Gastroesophageal sphincter (tissue), 4 donors: ENCODE measurements around the gene ZNRD2. TPM values are rescaled to one million over a fixed set of nuclear protein-coding genes. Genes with fewer than 3 reads are reported as not detected.
"Not testable (repeated sequence)": the region's sequence is repeated elsewhere in the genome, so short reads cannot be mapped to it uniquely, and the experiment has no call there.

Experiments used
- ATAC-seq: fragments of 150-250 bp; one replicate; pipeline ENCODE4 v1.9.1; 2016; ENCODE audit warnings: mild to moderate bottlenecking, moderate library complexity
- H3K27ac ChIP-seq, 4 donors: fragments of 200-600 bp; sonication (generic) in 3 of 4; 1 replicate in 3 of 4; 2 replicates in 1 of 4; pipeline ENCODE4 v1.5.1; 2016 to 2019
- H3K27me3 ChIP-seq: fragments of 200-600 bp; sonication (generic); one replicate; pipeline ENCODE4 v1.5.1; 2019
- H3K36me3 ChIP-seq, 2 donors: fragments of 200-600 bp; sonication (generic); one replicate each; pipeline ENCODE4 v1.5.1; 2019; ENCODE audit warnings: control low read depth in 1 of 2
- H3K4me1 ChIP-seq, 3 donors: fragments of 200-600 bp; sonication (generic); 1 replicate in 2 of 3; 2 replicates in 1 of 3; pipeline ENCODE4 v1.5.1; 2016 to 2019; ENCODE audit warnings: control low read depth in 2 of 3
- H3K4me3 ChIP-seq, 2 donors: fragments of 200-600 bp; sonication (generic); one replicate each; pipeline ENCODE4 v1.5.1; 2019; ENCODE audit warnings: mild to moderate bottlenecking in 1 of 2, moderate library complexity in 1 of 2
- H3K9me3 ChIP-seq, 3 donors: fragments of 200-600 bp; sonication (generic); one replicate each; pipeline ENCODE4 v1.5.1; 2017 to 2019; ENCODE audit warnings: control low read depth in 2 of 3
- EP300 ChIP-seq: sonication (generic); formaldehyde crosslinking; IDR thresholded peaks from one replicate; pipeline ENCODE4 v1.6.1; 2017; ENCODE audit warnings: antibody characterized with exemption, mild to moderate bottlenecking
- POLR2A ChIP-seq, 2 donors: fragments of 450-650 bp; IDR thresholded peaks; one replicate each; pipeline ENCODE4 v1.6.1; 2017; ENCODE audit warnings: antibody characterized with exemption in 2 of 2, mild to moderate bottlenecking in 2 of 2, moderate library complexity in 1 of 2
- POLR2AphosphoS5 ChIP-seq: sonication (generic); formaldehyde crosslinking; IDR thresholded peaks from one replicate; pipeline ENCODE4 v1.6.1; 2017; ENCODE audit warnings: antibody characterized with exemption
- WGBS, 2 donors: methylation state at CpG; one replicate each; pipeline ENCODE4 v1.1.5; 2018; ENCODE audit warnings: low coverage in 1 of 2; 5-methylcytosine and 5-hydroxymethylcytosine counted together
- total RNA-seq, 4 donors: library from RNA; depleted of rRNA; stranded (reverse); fragments of >200 nt; gene quantifications; one replicate each; pipeline ENCODE4 v1.1.0, GENCODE V29; 2016
- TF ChIP-seq, protein P1 (sequence below), 4 experiments: fragments of 200-600 bp in 2 of 4; fragments of 450-650 bp in 2 of 4; sonication (generic) in 1 of 4; IDR thresholded peaks; one replicate each; pipeline ENCODE4 v1.5.1; 2017 to 2019; ENCODE audit warnings: antibody characterized with exemption in 4 of 4, mild to moderate bottlenecking in 2 of 4, moderate library complexity in 2 of 4

ZNRD2 gene, protein sequence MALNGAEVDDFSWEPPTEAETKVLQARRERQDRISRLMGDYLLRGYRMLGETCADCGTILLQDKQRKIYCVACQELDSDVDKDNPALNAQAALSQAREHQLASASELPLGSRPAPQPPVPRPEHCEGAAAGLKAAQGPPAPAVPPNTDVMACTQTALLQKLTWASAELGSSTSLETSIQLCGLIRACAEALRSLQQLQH
- 10 to 100 TPM; 38.4 to 73.5 (median 43.5) TPM for total RNA-seq

DNA sequence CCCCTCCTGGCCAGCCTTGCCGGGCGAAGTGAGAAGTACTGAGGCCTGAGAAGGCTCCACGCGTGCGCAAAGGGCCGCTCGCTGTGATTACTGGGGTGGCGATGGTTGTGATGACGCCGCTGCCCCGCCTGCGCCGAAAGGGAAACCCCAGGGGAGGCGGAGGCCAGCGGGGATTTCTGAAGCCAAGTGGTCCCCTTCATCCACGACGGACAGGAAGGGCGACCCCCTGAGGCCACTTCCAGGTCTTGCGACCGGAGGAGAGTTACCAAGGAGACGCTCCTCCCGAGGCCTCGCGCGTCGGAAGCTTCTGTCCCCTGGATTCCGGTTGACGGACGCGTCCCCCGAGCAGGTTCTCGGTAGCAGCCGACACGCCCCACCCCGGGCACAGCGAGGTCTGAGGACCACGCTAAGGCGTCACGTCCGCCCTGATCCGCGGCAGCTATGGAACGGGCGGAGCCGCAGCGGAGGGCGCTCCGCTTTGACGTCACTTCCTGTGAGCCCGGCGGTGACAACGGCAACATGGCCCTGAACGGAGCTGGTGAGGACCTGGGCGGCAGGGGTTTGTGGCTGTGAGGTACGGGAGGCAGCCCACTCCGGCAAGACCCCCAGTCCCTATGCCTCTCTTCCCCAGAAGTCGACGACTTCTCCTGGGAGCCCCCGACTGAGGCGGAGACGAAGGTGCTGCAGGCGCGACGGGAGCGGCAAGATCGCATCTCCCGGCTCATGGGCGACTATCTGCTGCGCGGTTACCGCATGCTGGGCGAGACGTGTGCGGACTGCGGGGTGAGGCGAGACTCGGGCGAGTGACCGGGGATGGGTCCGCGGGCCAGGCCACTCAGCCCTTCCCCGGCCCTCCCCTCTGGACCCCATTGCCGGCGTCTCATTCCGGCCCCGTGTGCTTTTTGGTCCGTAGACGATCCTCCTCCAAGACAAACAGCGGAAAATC is at the start of gene ZNRD2:
Gene ZNRD2 (plus strand): TSS at position 505 of the 946 bp plus-strand sequence. CDS start 15 bp downstream, at position 520.
- peak; percentile 86 for TF ChIP-seq POLR2AphosphoS5
- no peak for TF ChIP-seq EP300
- TF ChIP-seq POLR2A (IDR thresholded peaks at IDR 0.05): peak; percentile 63 to 66
- TF ChIP-seq, protein P1, sequence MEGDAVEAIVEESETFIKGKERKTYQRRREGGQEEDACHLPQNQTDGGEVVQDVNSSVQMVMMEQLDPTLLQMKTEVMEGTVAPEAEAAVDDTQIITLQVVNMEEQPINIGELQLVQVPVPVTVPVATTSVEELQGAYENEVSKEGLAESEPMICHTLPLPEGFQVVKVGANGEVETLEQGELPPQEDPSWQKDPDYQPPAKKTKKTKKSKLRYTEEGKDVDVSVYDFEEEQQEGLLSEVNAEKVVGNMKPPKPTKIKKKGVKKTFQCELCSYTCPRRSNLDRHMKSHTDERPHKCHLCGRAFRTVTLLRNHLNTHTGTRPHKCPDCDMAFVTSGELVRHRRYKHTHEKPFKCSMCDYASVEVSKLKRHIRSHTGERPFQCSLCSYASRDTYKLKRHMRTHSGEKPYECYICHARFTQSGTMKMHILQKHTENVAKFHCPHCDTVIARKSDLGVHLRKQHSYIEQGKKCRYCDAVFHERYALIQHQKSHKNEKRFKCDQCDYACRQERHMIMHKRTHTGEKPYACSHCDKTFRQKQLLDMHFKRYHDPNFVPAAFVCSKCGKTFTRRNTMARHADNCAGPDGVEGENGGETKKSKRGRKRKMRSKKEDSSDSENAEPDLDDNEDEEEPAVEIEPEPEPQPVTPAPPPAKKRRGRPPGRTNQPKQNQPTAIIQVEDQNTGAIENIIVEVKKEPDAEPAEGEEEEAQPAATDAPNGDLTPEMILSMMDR (IDR thresholded peaks at IDR 0.05): peak in 3 of 4 experiments; percentile 47 to 59 (median 58)
- H3K27ac ChIP-seq: peak within 1 kb of the TSS; percentile 62 to 99 (median 98)
- no peaks in the 10 kb centered on the region for H3K36me3 ChIP-seq
- peak; percentile 88 for ATAC-seq
- H3K27me3 ChIP-seq: no peaks in the 10 kb centered on the region
- peaks cover 8 to 89% (median 43%) of the 10 kb centered on the region in 3 donors for H3K4me1 ChIP-seq
- H3K4me3 ChIP-seq: peak within 1 kb of the TSS; percentile 61 to 96
- WGBS, 2 donors: 0% methylated on average over 5 of the region's 89 CpGs; no CpG with 5 or more reads in 1 of the 2 donors
- no peaks in the 10 kb centered on the region for H3K9me3 ChIP-seq

DNA sequence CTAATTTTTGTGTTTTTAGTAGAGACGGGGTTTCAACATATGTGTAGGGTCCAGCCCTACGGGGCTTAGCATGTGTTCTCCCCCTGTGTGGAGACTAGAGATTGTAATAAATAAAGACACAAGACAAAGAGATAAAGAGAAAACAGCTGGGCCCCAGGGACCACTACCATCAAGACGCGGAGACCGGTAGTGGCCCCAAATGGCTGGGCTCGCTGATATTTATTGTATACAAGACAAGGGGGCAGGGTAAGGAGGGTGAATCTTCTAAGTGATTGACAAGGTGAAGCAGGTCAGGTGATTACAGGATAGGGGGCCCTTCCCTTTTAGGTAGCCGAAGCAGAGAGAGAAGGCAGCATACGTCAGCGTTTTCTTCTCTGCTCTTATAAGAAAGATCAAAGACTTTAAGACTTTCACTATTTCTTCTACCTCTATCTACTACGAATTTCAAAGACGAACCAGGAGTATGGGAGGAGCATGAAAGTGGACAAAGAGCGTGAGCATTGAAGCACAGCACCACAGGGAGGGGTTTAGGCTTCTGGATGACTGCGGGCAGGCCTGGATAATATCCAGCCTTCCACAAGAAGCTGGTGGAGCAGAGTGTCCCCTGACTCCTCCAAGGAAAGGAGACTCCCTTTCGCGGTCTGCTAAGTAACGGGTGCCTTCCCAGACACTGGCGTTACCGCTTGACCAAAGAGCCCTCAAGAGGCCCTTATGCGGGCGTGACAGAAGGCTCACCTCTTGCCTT is 48.3 kb upstream of the ZNRD2 start:
- 67 to 89% methylated on average over 14 to 16 of the region's 20 CpGs for WGBS, 2 donors
- H3K27ac ChIP-seq: not testable (repeated sequence)

DNA sequence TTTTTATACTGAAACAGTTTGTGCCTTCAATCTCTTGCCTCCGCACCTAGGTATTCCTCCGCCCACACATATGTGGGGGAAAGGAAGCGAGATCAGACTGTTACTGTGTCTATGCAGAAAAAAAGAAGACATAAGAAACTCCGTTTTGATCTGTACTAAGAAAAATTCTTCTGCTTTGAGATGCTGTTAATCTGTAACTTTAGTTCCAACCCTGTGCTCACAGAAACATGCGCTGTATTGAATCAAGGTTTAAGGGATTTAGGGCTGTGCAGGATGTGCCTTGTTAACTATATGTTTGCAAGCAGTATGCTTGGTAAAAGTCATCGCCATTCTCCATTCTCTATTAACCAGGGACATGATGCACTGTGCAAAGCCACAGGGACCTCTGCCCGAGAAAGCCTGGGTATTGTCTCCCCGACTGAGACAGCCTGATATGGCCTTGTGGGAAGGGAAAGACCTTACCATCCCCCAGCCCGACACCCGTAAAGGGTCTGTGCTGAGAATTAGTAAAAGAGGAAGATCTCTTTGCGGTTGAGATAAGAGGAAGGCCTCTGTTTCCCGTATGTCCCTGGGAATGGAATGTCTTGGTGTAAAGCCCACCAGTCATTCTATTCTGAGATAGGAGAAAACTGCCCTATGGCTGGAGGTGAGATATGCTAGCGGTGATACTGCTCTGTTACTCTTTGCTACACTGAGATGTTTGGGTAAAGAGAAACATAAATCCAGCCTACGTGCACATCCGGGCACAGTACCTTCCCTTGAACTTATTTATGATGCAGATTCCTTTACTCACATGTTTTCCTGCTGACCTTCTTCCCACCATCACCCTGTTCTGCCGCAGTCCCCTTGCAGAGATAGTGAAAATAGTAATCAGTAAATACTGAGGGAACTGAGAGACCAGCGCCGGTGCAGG is 47.3 kb upstream of the ZNRD2 start:
- H3K27me3 ChIP-seq, ATAC-seq, H3K4me3 ChIP-seq, H3K9me3 ChIP-seq, H3K27ac ChIP-seq: not testable (repeated sequence)
- peaks cover 0 to 21% of the 10 kb centered on the region in 2 donors for H3K36me3 ChIP-seq
- peaks cover 3 to 36% (median 14%) of the 10 kb centered on the region in 3 donors for H3K4me1 ChIP-seq
- WGBS, 2 donors: 76 to 86% methylated on average over 9 to 15 of the region's 18 CpGs

More for the DNA sequence above, 48.3 kb upstream of the ZNRD2 start:
- Histone ChIP-seq H3K4me1 (peaks cover 3 to 27% (median 14%) of the 10 kb centered on the region in 3 donors), H3K36me3 (peaks cover 0 to 10% of the 10 kb centered on the region in 2 donors)
- not testable (repeated sequence) for H3K27me3 ChIP-seq, H3K4me3 ChIP-seq, ATAC-seq, H3K9me3 ChIP-seq

DNA sequence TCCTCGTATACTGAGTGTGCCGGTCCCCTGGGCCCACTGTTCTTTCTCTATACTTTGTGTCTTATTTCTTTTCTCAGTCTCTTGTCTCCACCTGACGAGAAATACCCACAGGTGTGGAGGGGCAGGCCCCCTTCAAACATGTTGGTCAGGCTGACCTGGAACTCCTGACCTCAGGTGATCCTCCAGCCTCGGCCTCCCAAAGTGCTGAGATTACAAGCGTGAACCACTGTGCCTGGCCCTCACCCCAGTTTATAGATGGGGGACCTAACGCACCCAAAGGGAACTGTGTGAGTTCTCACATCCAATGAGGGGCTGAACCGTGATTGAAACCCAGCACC is 46.7 kb upstream of the ZNRD2 start:
- WGBS, 2 donors: 84 to 93% methylated on average over 4 to 5 of the region's 7 CpGs

DNA sequence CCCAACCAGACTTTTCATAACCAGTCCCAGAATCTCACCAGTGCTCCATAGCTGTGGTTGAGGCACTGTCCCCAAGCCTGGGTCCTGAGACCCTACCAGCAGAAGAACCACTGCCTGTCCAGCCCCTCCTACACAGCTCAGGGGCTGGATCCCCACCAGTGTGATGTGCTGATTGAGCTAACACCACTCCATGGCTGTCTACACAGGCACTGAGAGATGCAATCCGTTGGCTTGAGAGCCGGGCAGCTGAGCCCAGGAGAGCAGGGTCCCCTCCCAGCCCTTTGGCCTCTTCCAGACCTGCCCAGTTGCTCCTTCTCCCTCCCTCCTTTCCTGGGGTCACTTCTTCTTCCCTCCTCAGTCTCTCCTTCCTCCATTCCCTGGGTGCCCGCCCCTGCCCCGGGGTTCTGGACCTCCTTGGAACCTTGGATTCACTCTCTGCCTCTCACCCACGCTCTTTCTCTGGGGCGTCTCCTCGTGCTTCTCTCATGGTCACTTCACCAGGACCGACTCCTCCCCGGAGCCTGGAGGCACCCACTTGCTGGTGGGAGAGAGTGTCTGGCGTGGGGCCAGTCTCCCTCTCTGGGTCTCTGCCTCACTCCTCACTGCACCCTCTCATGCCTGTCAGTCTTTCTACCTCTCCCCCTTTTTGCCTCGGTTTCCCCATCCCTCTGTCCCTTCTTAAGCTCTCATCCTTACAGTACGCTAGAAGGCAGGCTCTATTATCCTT is 46.1 kb upstream of the ZNRD2 start:
- peak; percentile 44 for ATAC-seq
- Histone ChIP-seq H3K27ac (peak overlapping the region; percentile 19 to 93 (median 89)), H3K27me3 (no peaks in the 10 kb centered on the region), H3K9me3 (no peaks in the 10 kb centered on the region), H3K4me3 (peak overlapping the region; percentile 20 to 99), H3K4me1 (peaks cover 3 to 46% (median 14%) of the 10 kb centered on the region in 3 donors), H3K36me3 (peaks cover 0 to 33% of the 10 kb centered on the region in 2 donors)
- 0 to 20% methylated on average over 1 to 12 of the region's 12 CpGs for WGBS, 2 donors
- no peak for TF ChIP-seq POLR2AphosphoS5
- TF ChIP-seq, protein P1 (IDR thresholded peaks at IDR 0.05): no peak
- no peak for TF ChIP-seq EP300
- TF ChIP-seq POLR2A (IDR thresholded peaks at IDR 0.05): no peak

More for the DNA sequence above, 46.7 kb upstream of the ZNRD2 start:
- not testable (repeated sequence) for H3K27me3 ChIP-seq, ATAC-seq, H3K4me3 ChIP-seq, H3K9me3 ChIP-seq
- H3K4me1 ChIP-seq: peaks cover 3 to 42% (median 14%) of the 10 kb centered on the region in 3 donors
- H3K27ac ChIP-seq: peak overlapping the region in 3 of 4 donors; percentile 87 to 93 (median 91)
- peaks cover 0 to 27% of the 10 kb centered on the region in 2 donors for H3K36me3 ChIP-seq
